Keratinocyte (primary cell): Measurements from ENCODE around the gene SMURF2. TPM values are rescaled to one million over a fixed set of nuclear protein-coding genes. Genes with fewer than 3 reads are reported as not detected.

Experiments used
- DNase-seq: peaks from one replicate; pipeline ENCODE4 v3.0.0-alpha.2; 2011; ENCODE audit warnings: low read depth, missing footprints, low spot score
- FAIRE-seq: peaks from 2 replicates; lab custom pipeline; 2011; peaks lifted over from hg19 to GRCh38; lab: Jason Lieb, UNC
- H2AFZ ChIP-seq: 2 replicates; pipeline ENCODE4 v1.6.0; 2012; ENCODE audit warnings: low read length, control low read depth, inconsistent platforms; ENCODE audit not compliant: control insufficient read depth
- H3K27ac ChIP-seq: 2 replicates; pipeline ENCODE4 v1.5.1; 2011; ENCODE audit warnings: low read length; ENCODE audit not compliant: control insufficient read depth, insufficient read depth
- H3K27me3 ChIP-seq: 3 replicates; pipeline ENCODE4 v1.6.0; 2011; ENCODE audit warnings: low read length; ENCODE audit not compliant: control insufficient read depth, insufficient read depth; ENCODE audit errors: extremely low read depth
- H3K36me3 ChIP-seq, 2 experiments: 2 replicates in 1 of 2; 3 replicates in 1 of 2; pipeline ENCODE4 v1.5.1; 2011; ENCODE audit warnings: low read length in 2 of 2, mild to moderate bottlenecking in 1 of 2; ENCODE audit not compliant: control insufficient read depth in 2 of 2, insufficient read depth in 2 of 2; ENCODE audit errors: extremely low read depth in 1 of 2
- H3K4me1 ChIP-seq: 3 replicates; pipeline ENCODE4 v1.5.1; 2011; ENCODE audit warnings: low read length; ENCODE audit not compliant: control insufficient read depth, insufficient read depth; ENCODE audit errors: extremely low read depth
- H3K4me2 ChIP-seq: 3 replicates; pipeline ENCODE4 v1.6.0; 2011; ENCODE audit warnings: low read depth, low read length; ENCODE audit not compliant: control insufficient read depth, insufficient read depth; ENCODE audit errors: extremely low read depth
- H3K4me3 ChIP-seq, 3 experiments: fragments of 200-600 bp in 1 of 3; sonication (generic) in 1 of 3; 2 replicates in 2 of 3; 3 replicates in 1 of 3; pipeline ENCODE4 v1.5.1; 2011 to 2016; ENCODE audit warnings: low read length in 3 of 3, mild to moderate bottlenecking in 3 of 3, control low read depth in 2 of 3, inconsistent platforms in 1 of 3, low read depth in 1 of 3, mixed read lengths in 1 of 3, mixed run types in 1 of 3, moderate library complexity in 1 of 3; ENCODE audit not compliant: control insufficient read depth in 2 of 3, insufficient read depth in 2 of 3; ENCODE audit errors: extremely low read depth in 1 of 3
- H3K79me2 ChIP-seq: 2 replicates; pipeline ENCODE4 v1.6.0; 2012; ENCODE audit warnings: low read length; ENCODE audit not compliant: control insufficient read depth, insufficient read depth
- H3K9ac ChIP-seq: 3 replicates; pipeline ENCODE4 v1.6.0; 2011; ENCODE audit warnings: low read length; ENCODE audit not compliant: control insufficient read depth, insufficient read depth; ENCODE audit errors: extremely low read depth
- H3K9me1 ChIP-seq: 3 replicates; pipeline ENCODE4 v1.6.0; 2011; ENCODE audit warnings: low read length; ENCODE audit not compliant: control insufficient read depth, insufficient read depth; ENCODE audit errors: extremely low read depth
- H3K9me3 ChIP-seq: 2 replicates; pipeline ENCODE4 v1.5.1; 2012; ENCODE audit warnings: low read depth, low read length; ENCODE audit not compliant: control insufficient read depth
- H4K20me1 ChIP-seq: 3 replicates; pipeline ENCODE4 v1.6.0; 2011; ENCODE audit warnings: low read length; ENCODE audit not compliant: control insufficient read depth, insufficient read depth; ENCODE audit errors: extremely low read depth
- CTCF ChIP-seq, 3 experiments: IDR thresholded peaks in 1 of 3; conservative IDR thresholded peaks in 1 of 3; optimal IDR thresholded peaks in 1 of 3; 2 replicates in 2 of 3; 3 replicates in 1 of 3; pipeline versions ENCODE3 to v1.5.1; 2011; ENCODE audit warnings: low read length in 3 of 3, mild to moderate bottlenecking in 3 of 3, moderate library complexity in 2 of 3, control low read depth in 1 of 3, inconsistent platforms in 1 of 3; ENCODE audit not compliant: insufficient read depth in 2 of 3; ENCODE audit errors: extremely low read depth in 1 of 3
- EZH2 ChIP-seq: IDR thresholded peaks from one replicate; pipeline ENCODE4 v1.6.1; 2012; ENCODE audit warnings: inconsistent platforms, mild to moderate bottlenecking, low read length, moderate library complexity
- dilution Hi-C: fragments of 300-500 bp; cut with MboI; formaldehyde crosslinking; loops from one replicate; pipeline ENCODE4 v1.7.0; 2020; ENCODE audit warnings: low sequenced_read_pairs; ENCODE audit not compliant: extremely low pct_ligation_motif_present
- polyA plus RNA-seq, 5 experiments: library from polyadenylated mRNA; depleted of rRNA in 3 of 5; stranded (reverse) in 3 of 5; stranded (forward) in 1 of 5; unstranded in 1 of 5; fragments of >200 nt; gene quantifications; 1 replicate in 1 of 5; 2 replicates in 3 of 5; 3 replicates in 1 of 5; pipeline versions ENCODE4 v1.2.1 to v1.2.3, GENCODE V29; 2011 to 2012; ENCODE audit warnings: missing spikeins in 2 of 5, low read depth in 1 of 5, low replicate concordance in 1 of 5

SMURF2 gene
- polyA plus RNA-seq, 1 donor (not counting 4 experiments of a cell fraction or from before 2014, with no cell fraction given): 128 TPM

GRCh38 chr17:64503821-64504768 is 158.0 kb downstream of the SMURF2 start:
- no peak for TF ChIP-seq EZH2
- no peak for TF ChIP-seq CTCF (optimal IDR thresholded peaks at IDR 0.05 in 1 of 3, IDR thresholded peaks at IDR 0.05 in 1 of 3, conservative IDR thresholded peaks at IDR 0.05 in 1 of 3; ENCODE audit: extremely low read depth in 1 of 3, insufficient read depth in 2 of 3, low read length in 3 of 3)
- H3K4me1 ChIP-seq: peaks cover 63% of the 10 kb centered on the region
- no peaks in the 10 kb centered on the region for H3K9me1 ChIP-seq
- FAIRE-seq: no peak
- peak overlapping the region; percentile 96 for H3K4me2 ChIP-seq
- no peaks in the 10 kb centered on the region for H3K27me3 ChIP-seq
- H3K36me3 ChIP-seq: peaks cover 20 to 58% of the 10 kb centered on the region in 2 experiments
- H3K79me2 ChIP-seq: peaks cover 84% of the 10 kb centered on the region
- peak overlapping the region; percentile 75 to 100 (median 95) for H3K4me3 ChIP-seq
- H3K27ac ChIP-seq: peak overlapping the region; percentile 99
- DNase-seq: no peak
- peak overlapping the region; percentile 100 for H3K9ac ChIP-seq
- no peaks in the 10 kb centered on the region for H3K9me3 ChIP-seq
- H4K20me1 ChIP-seq: peaks cover 43% of the 10 kb centered on the region
- dilution Hi-C loops: no loop called here
- no peak overlapping the region for H2AFZ ChIP-seq

- peak overlapping the region; percentile 96 for H3K4me2 ChIP-seq
- no peaks in the 10 kb centered on the region for H3K9me1 ChIP-seq
- FAIRE-seq: no peak
- H3K4me3 ChIP-seq: no peak overlapping the region
- no peak overlapping the region for H2AFZ ChIP-seq
- dilution Hi-C loops: no loop called here
- TF ChIP-seq CTCF (optimal IDR thresholded peaks at IDR 0.05 in 1 of 3, IDR thresholded peaks at IDR 0.05 in 1 of 3, conservative IDR thresholded peaks at IDR 0.05 in 1 of 3; ENCODE audit: extremely low read depth in 1 of 3, insufficient read depth in 2 of 3, low read length in 3 of 3) (no peak), EZH2 (no peak)
- peaks cover 17 to 55% of the 10 kb centered on the region in 2 experiments for H3K36me3 ChIP-seq
- no peak overlapping the region for H3K9ac ChIP-seq
- H3K4me1 ChIP-seq: peaks cover 68% of the 10 kb centered on the region
- H3K9me3 ChIP-seq: no peaks in the 10 kb centered on the region
- H3K27me3 ChIP-seq: no peaks in the 10 kb centered on the region
- peaks cover 43% of the 10 kb centered on the region for H4K20me1 ChIP-seq
- peak overlapping the region; percentile 99 for H3K27ac ChIP-seq
- no peak for DNase-seq
- H3K79me2 ChIP-seq: peaks cover 77% of the 10 kb centered on the region
Observed at GRCh38 chr17:64503341-64503740, 158.8 kb downstream of the SMURF2 start.
